IMR-90 (cell line): Measurements from ENCODE around the gene MAGI1. TPM values are rescaled to one million over a fixed set of nuclear protein-coding genes. Genes with fewer than 3 reads are reported as not detected.

Experiments used
- ATAC-seq: fragments of 200-7000 bp; cut with Tn5 transposase; 2 replicates; pipeline ENCODE4 v1.9.1; 2020; ENCODE audit warnings: low read depth, mild to moderate bottlenecking, moderate library complexity
- BruUV-seq: library from RNA; stranded (reverse); fragments of 400-500 nt; replicated peaks from 2 replicates; lab custom pipeline; 2021; lab: Mats Ljungman, UMichigan
- CTCF ChIA-PET: fragments of 300-600 bp; formaldehyde crosslinking; extraction: SDS; loops from one replicate; lab custom pipeline; 2021; ENCODE audit warnings: antibody characterized with exemption; lab: Yijun Ruan, JAX
- POLR2A ChIA-PET: fragments of 300-600 bp; sonication (Branson Sonifier 250); formaldehyde crosslinking; loops from one replicate; lab custom pipeline; 2022; ENCODE audit warnings: antibody characterized with exemption; ENCODE audit not compliant: unreplicated experiment; lab: Charles Lee
- DNase-seq: peaks from one replicate; pipeline ENCODE4 v3.0.0; 2013
- H2AFZ ChIP-seq: replicated peaks from 2 replicates; pipeline ENCODE3; 2013; ENCODE audit warnings: low read length, mild to moderate bottlenecking; ENCODE audit not compliant: poor library complexity
- H2AK5ac ChIP-seq: 2 replicates; pipeline ENCODE4 v1.6.1; 2013; ENCODE audit warnings: low read depth, low read length, inconsistent platforms
- H2AK9ac ChIP-seq: replicated peaks from 2 replicates; pipeline ENCODE3; 2013; ENCODE audit warnings: mild to moderate bottlenecking, low read depth, low read length, moderate library complexity; ENCODE audit not compliant: poor library complexity
- H2BK120ac ChIP-seq: 2 replicates; pipeline ENCODE4 v1.6.1; 2013; ENCODE audit warnings: low read depth, low read length, inconsistent platforms
- H2BK15ac ChIP-seq: 3 replicates; pipeline ENCODE4 v1.6.1; 2013; ENCODE audit warnings: low read depth, low read length, inconsistent platforms
- H2BK20ac ChIP-seq: 2 replicates; pipeline ENCODE4 v1.6.1; 2013; ENCODE audit warnings: low read depth, mild to moderate bottlenecking, inconsistent platforms, low read length, moderate library complexity
- H2BK5ac ChIP-seq: 2 replicates; pipeline ENCODE4 v1.6.1; 2013; ENCODE audit warnings: mild to moderate bottlenecking, low read depth, low read length, inconsistent platforms; ENCODE audit not compliant: poor library complexity, severe bottlenecking
- H3K14ac ChIP-seq: replicated peaks from 2 replicates; pipeline ENCODE4 v1.6.1; 2013; ENCODE audit warnings: low read depth, low read length, inconsistent platforms
- H3K18ac ChIP-seq: 2 replicates; pipeline ENCODE4 v1.6.1; 2013; ENCODE audit warnings: low read depth, low read length, control low read depth
- H3K23ac ChIP-seq: 2 replicates; pipeline ENCODE4 v1.6.1; 2013; ENCODE audit warnings: low read depth, low read length, inconsistent platforms
- H3K27ac ChIP-seq: 2 replicates; pipeline ENCODE4 v1.5.1; 2013; ENCODE audit warnings: mild to moderate bottlenecking, control low read depth, low read length; ENCODE audit not compliant: insufficient read depth
- H3K27me3 ChIP-seq: 2 replicates; pipeline ENCODE4 v1.6.1; 2013; ENCODE audit warnings: low read length; ENCODE audit not compliant: control insufficient read depth, insufficient read depth
- H3K36me3 ChIP-seq: 2 replicates; pipeline ENCODE4 v1.6.1; 2013; ENCODE audit warnings: low read length, mixed read lengths; ENCODE audit not compliant: control insufficient read depth, insufficient read depth
- H3K4ac ChIP-seq: 2 replicates; pipeline ENCODE4 v1.6.1; 2013; ENCODE audit warnings: low read depth, low read length, inconsistent platforms
- H3K4me1 ChIP-seq: 2 replicates; pipeline ENCODE4 v1.6.1; 2013; ENCODE audit warnings: low read length, mixed read lengths; ENCODE audit not compliant: control insufficient read depth, insufficient read depth
- H3K4me2 ChIP-seq: 2 replicates; pipeline ENCODE4 v1.6.1; 2013; ENCODE audit warnings: low read depth, mild to moderate bottlenecking, control low read depth, low read length, moderate library complexity
- H3K4me3 ChIP-seq: 2 replicates; pipeline ENCODE4 v1.5.1; 2013; ENCODE audit warnings: low read depth, mild to moderate bottlenecking, control low read depth, low read length, moderate library complexity; ENCODE audit not compliant: insufficient read depth
- H3K56ac ChIP-seq: 2 replicates; pipeline ENCODE4 v1.6.1; 2013; ENCODE audit warnings: low read length, inconsistent platforms; ENCODE audit not compliant: insufficient read depth; ENCODE audit errors: extremely low read depth
- H3K79me1 ChIP-seq, 2 experiments: 2 replicates each; pipeline ENCODE4 v1.6.1; 2013; ENCODE audit warnings: low read length in 2 of 2, inconsistent platforms in 1 of 2, low read depth in 1 of 2
- H3K9ac ChIP-seq: 2 replicates; pipeline ENCODE4 v1.6.1; 2013; ENCODE audit warnings: low read depth, low read length, control low read depth
- H3K9me1 ChIP-seq: 2 replicates; pipeline ENCODE4 v1.6.1; 2013; ENCODE audit warnings: low read length, inconsistent platforms; ENCODE audit not compliant: insufficient read depth
- H3K9me3 ChIP-seq: 2 replicates; pipeline ENCODE4 v1.6.1; 2013; ENCODE audit warnings: low read length; ENCODE audit not compliant: control insufficient read depth, insufficient read depth
- H4K20me1 ChIP-seq: 2 replicates; pipeline ENCODE4 v1.6.1; 2013; ENCODE audit warnings: low read length, inconsistent platforms; ENCODE audit not compliant: insufficient read depth
- H4K5ac ChIP-seq: 2 replicates; pipeline ENCODE4 v1.6.1; 2013; ENCODE audit warnings: mild to moderate bottlenecking, low read depth, low read length, control low read depth
- H4K8ac ChIP-seq, 2 experiments: 2 replicates each; pipeline ENCODE4 v1.6.1; 2013; ENCODE audit warnings: low read depth in 2 of 2, low read length in 2 of 2, control low read depth in 1 of 2, inconsistent platforms in 1 of 2
- H4K91ac ChIP-seq: 2 replicates; pipeline ENCODE4 v1.6.1; 2013; ENCODE audit warnings: low read depth, low read length, inconsistent platforms; ENCODE audit not compliant: insufficient read depth
- ELK1 ChIP-seq: fragments of 150-350 bp; IDR thresholded peaks from 2 replicates; pipeline ENCODE4 v1.6.1; 2016; ENCODE audit warnings: low read depth, mild to moderate bottlenecking, low read length, moderate library complexity, borderline replicate concordance
- MAFK ChIP-seq: IDR thresholded peaks from 2 replicates; pipeline ENCODE4 v1.6.1; 2012; ENCODE audit warnings: low read depth, low read length, improper control_type of control experiment
- MAZ ChIP-seq: IDR thresholded peaks from 2 replicates; pipeline ENCODE4 v1.6.1; 2012; ENCODE audit warnings: low read depth, mild to moderate bottlenecking, low read length, improper control_type of control experiment, moderate library complexity, borderline replicate concordance
- WGBS, 2 experiments: methylation state at CpG; one replicate each; pipeline versions ENCODE4 v1.1.5 to v1.1.7; 2013; ENCODE audit warnings: missing lambda C conversion rate in 2 of 2; ENCODE audit not compliant: insufficient read length in 1 of 2; ENCODE audit errors: extremely low coverage in 2 of 2; 5-methylcytosine and 5-hydroxymethylcytosine counted together
- dilution Hi-C: fragments of 300-500 bp; cut with HindIII; formaldehyde crosslinking; loops from one replicate; pipeline ENCODE4 v1.14.3; 2018; ENCODE audit warnings: low sequenced_read_pairs; ENCODE audit not compliant: unreplicated experiment
- in situ Hi-C: fragments of 300-500 bp; cut with MboI; formaldehyde crosslinking; loops from 3 replicates; pipeline ENCODE4 v1.14.3; 2019; ENCODE audit warnings: low sequenced_read_pairs, inconsistent platforms, mixed read lengths
- intact Hi-C: fragments of 100-400 bp; cut with micrococcal nuclease; formaldehyde crosslinking; loops from 2 replicates; pipeline ENCODE4 v1.10.0; 2022
- polyA plus RNA-seq, 3 experiments: library from polyadenylated mRNA; depleted of rRNA; stranded (reverse); fragments of >200 nt; gene quantifications; 2 replicates each; pipeline ENCODE4 v1.2.3, GENCODE V29; 2012; ENCODE audit warnings: low replicate concordance in 1 of 3
- total RNA-seq: library from RNA; depleted of rRNA; stranded (reverse); fragments of >200 nt; gene quantifications from 2 replicates; pipeline ENCODE4 v1.2.3, GENCODE V29; 2012

Gene MAGI1
- total and polyA plus RNA-seq, 2 of the 4 experiments (the other 2 are of a cell fraction), result 14.5 to 24.2 TPM

DNA sequence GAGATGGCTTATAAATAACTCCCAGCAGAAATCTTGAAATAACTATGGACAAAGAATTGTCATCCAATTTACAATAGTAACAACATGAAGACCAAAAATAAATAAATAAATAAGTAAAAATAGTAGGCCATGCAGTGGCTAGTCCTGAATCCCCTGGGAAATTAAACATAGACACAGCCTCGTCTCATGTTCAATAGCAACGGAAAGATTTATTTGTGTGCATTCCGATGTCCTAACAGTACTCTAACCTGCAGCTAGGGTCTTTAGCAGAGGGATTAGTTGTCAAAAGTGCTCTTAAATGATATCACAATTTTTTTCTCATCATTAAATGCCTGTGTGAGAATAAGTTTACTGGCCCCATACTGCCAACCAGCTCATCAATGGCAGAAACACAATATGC lies 474.2 kb downstream of the MAGI1 start:
- no peak overlapping the region for H3K9ac ChIP-seq
- H3K4me2 ChIP-seq, result no peak overlapping the region
- no peak overlapping the region for H2AK5ac ChIP-seq
- TF ChIP-seq MAZ (no peak), ELK1 (no peak), MAFK (no peak)
- no peaks in the 10 kb centered on the region for H3K27me3 ChIP-seq
- H2BK120ac ChIP-seq, result no peak overlapping the region
- H3K56ac ChIP-seq, result no peak overlapping the region
- no peaks in the 10 kb centered on the region for H3K9me3 ChIP-seq
- WGBS, 2 experiments, result no CpG with 5 or more reads among the region's 3 CpGs
- no peak overlapping the region for H2AK9ac ChIP-seq
- no peak overlapping the region for H2AFZ ChIP-seq
- H2BK5ac ChIP-seq, result no peak overlapping the region
- H3K4me3 ChIP-seq, result no peak overlapping the region
- ATAC-seq, result no peak
- no peak overlapping the region for H3K18ac ChIP-seq
- no peak overlapping the region for H2BK15ac ChIP-seq
- ChIA-PET CTCF (no interaction called here), POLR2A (no interaction called here)
- no peaks in the 10 kb centered on the region for H3K36me3 ChIP-seq
- DNase-seq, result no peak
- dilution Hi-C loops (no loop called here), intact Hi-C loops (no loop called here), in situ Hi-C loops (no loop called here)
- H4K5ac ChIP-seq, result no peak overlapping the region
- no peak overlapping the region for H3K4ac ChIP-seq
- no TSS peak for BruUV-seq
- peaks cover 4% of the 10 kb centered on the region for H3K4me1 ChIP-seq
- H3K27ac ChIP-seq, result no peak overlapping the region
- H4K20me1 ChIP-seq, result no peaks in the 10 kb centered on the region
- H4K91ac ChIP-seq, result no peak overlapping the region
- H3K14ac ChIP-seq, result no peak overlapping the region
- H3K23ac ChIP-seq, result no peak overlapping the region
- H2BK20ac ChIP-seq, result no peak overlapping the region
- no peaks in the 10 kb centered on the region for H3K9me1 ChIP-seq
- H4K8ac ChIP-seq, result no peak overlapping the region
- H3K79me1 ChIP-seq, result peaks cover 29 to 36% of the 10 kb centered on the region in 2 experiments
